Astrocyte of the cerebellum (primary cell): ENCODE measurements around the gene CYP4F2.
"Not testable (repeated sequence)": the region's sequence is repeated elsewhere in the genome, so short reads cannot be mapped to it uniquely, and the experiment has no call there.

Experiments used
- DNase-seq: peaks from one replicate; pipeline ENCODE4 v3.0.0-alpha.2; 2011; ENCODE audit warnings: low read depth
- H3K4me3 ChIP-seq: 2 replicates; pipeline ENCODE4 v1.5.1; 2011; ENCODE audit warnings: mild to moderate bottlenecking, low read depth, low read length, moderate library complexity
- CTCF ChIP-seq: IDR thresholded peaks from 2 replicates; pipeline ENCODE4 v1.5.1; 2012; ENCODE audit warnings: low read length, low read depth, moderate library complexity, mild to moderate bottlenecking; ENCODE audit errors: missing control alignments
- in situ Hi-C: cut with HindIII; loops from 2 replicates; pipeline ENCODE4 v1.10.0; 2017; ENCODE audit warnings: low sequenced_read_pairs

CYP4F2 gene

GRCh38 chr19:15919243-15919642 is 21.4 kb upstream of the CYP4F2 start:
- in situ Hi-C loops, result no loop called here

GRCh38 chr19:15915109-15915508 is 17.2 kb upstream of the CYP4F2 start:
- in situ Hi-C loops, result no loop called here
- H3K4me3 ChIP-seq, result no peak overlapping the region
- DNase-seq, result no peak
- TF ChIP-seq CTCF, result no peak

More at GRCh38 chr19:15919243-15919642, 21.4 kb upstream of the CYP4F2 start:
- no peak for TF ChIP-seq CTCF
- DNase-seq, result no peak
- no peak overlapping the region for H3K4me3 ChIP-seq

GRCh38 chr19:15913830-15914229 is 16.0 kb upstream of the CYP4F2 start:
- no peak for DNase-seq
- no peak for TF ChIP-seq CTCF
- H3K4me3 ChIP-seq, result no peak overlapping the region
- in situ Hi-C loops, result no loop called here

- in situ Hi-C loops, result no loop called here
- DNase-seq, result no peak
- no peak for TF ChIP-seq CTCF
- no peak overlapping the region for H3K4me3 ChIP-seq
Observed at GRCh38 chr19:15913384-15913783, 15.5 kb upstream of the CYP4F2 start.

GRCh38 chr19:15911599-15912235 is 13.8 kb upstream of the CYP4F2 start:
- no peak for TF ChIP-seq CTCF
- in situ Hi-C loops, result no loop called here

GRCh38 chr19:15905026-15905425 is 7.2 kb upstream of the CYP4F2 start:
- DNase-seq, result no peak
- TF ChIP-seq CTCF, result no peak
- in situ Hi-C loops, result no loop called here
- no peak overlapping the region for H3K4me3 ChIP-seq

More at GRCh38 chr19:15911599-15912235, 13.8 kb upstream of the CYP4F2 start:
- DNase-seq, result no peak
- no peak overlapping the region for H3K4me3 ChIP-seq

- in situ Hi-C loops, DNase-seq, H3K4me3 ChIP-seq: not testable (repeated sequence)
Observed at GRCh38 chr19:15902898-15903297, 5.0 kb upstream of the CYP4F2 start.
